HUES48 (cell line): ENCODE measurements around the gene YBX3.
"Not testable (repeated sequence)": the region's sequence is repeated elsewhere in the genome, so short reads cannot be mapped to it uniquely, and the experiment has no call there.

Experiments
- H3K27ac ChIP-seq: one replicate; pipeline ENCODE4 v1.7.0; 2013; ENCODE audit warnings: low read depth, low read length, inconsistent platforms
- H3K27me3 ChIP-seq: 2 replicates; pipeline ENCODE4 v1.6.1; 2013; ENCODE audit warnings: mild to moderate bottlenecking, low read length; ENCODE audit not compliant: control insufficient read depth, insufficient read depth
- H3K36me3 ChIP-seq: 2 replicates; pipeline ENCODE4 v1.6.1; 2013; ENCODE audit warnings: low read length; ENCODE audit not compliant: control insufficient read depth, insufficient read depth
- H3K4me1 ChIP-seq: 2 replicates; pipeline ENCODE4 v1.6.1; 2013; ENCODE audit warnings: mild to moderate bottlenecking, low read length; ENCODE audit not compliant: control insufficient read depth, insufficient read depth
- H3K4me3 ChIP-seq: 2 replicates; pipeline ENCODE4 v1.5.1; 2013; ENCODE audit warnings: mild to moderate bottlenecking, low read depth, low read length
- H3K9ac ChIP-seq: 2 replicates; pipeline ENCODE4 v1.6.1; 2013; ENCODE audit warnings: mild to moderate bottlenecking, low read depth, low read length, moderate library complexity
- H3K9me3 ChIP-seq: 2 replicates; pipeline ENCODE4 v1.6.1; 2013; ENCODE audit warnings: low read length; ENCODE audit not compliant: control insufficient read depth, insufficient read depth

The YBX3 gene

GRCh38 chr12:10722905-10723746, at the start of gene YBX3:
Gene YBX3 (minus strand): TSS chr12:10723323. CDS start chr12:10723111, 212 bp downstream.
- H3K9me3 ChIP-seq: no peaks in the 10 kb centered on the region
- H3K4me1 ChIP-seq: peaks cover 39% of the 10 kb centered on the region
- H3K4me3 ChIP-seq: peak within 1 kb of the TSS; percentile 97
- peak within 1 kb of the TSS; percentile 84 for H3K27ac ChIP-seq
- 0 out of 2 replicates have a peak, but pooled peaks cover 4% of the 10 kb centered on the region for H3K36me3 ChIP-seq
- peaks cover 8% of the 10 kb centered on the region for H3K27me3 ChIP-seq
- peak within 1 kb of the TSS; percentile 92 for H3K9ac ChIP-seq

- no peak overlapping the region for H3K4me3 ChIP-seq
- no peak overlapping the region for H3K9ac ChIP-seq
- no peaks in the 10 kb centered on the region for H3K4me1 ChIP-seq
- H3K36me3 ChIP-seq: no peaks in the 10 kb centered on the region
- H3K27me3 ChIP-seq: no peaks in the 10 kb centered on the region
- H3K9me3 ChIP-seq: no peaks in the 10 kb centered on the region
- no peak overlapping the region for H3K27ac ChIP-seq
Observed at GRCh38 chr12:10771132-10771733, 48.1 kb upstream of the YBX3 start.

GRCh38 chr12:10759657-10760056, 36.5 kb upstream of the YBX3 start:
- Histone ChIP-seq H3K4me1 (no peaks in the 10 kb centered on the region), H3K27ac (no peak overlapping the region), H3K9ac (no peak overlapping the region), H3K4me3 (no peak overlapping the region), H3K27me3 (no peaks in the 10 kb centered on the region; the same call in 1 of the 2 replicates), H3K9me3 (peaks cover 20% of the 10 kb centered on the region), H3K36me3 (no peaks in the 10 kb centered on the region)

- peaks cover 20% of the 10 kb centered on the region for H3K9me3 ChIP-seq
- no peaks in the 10 kb centered on the region for H3K36me3 ChIP-seq
- H3K9ac ChIP-seq: no peak overlapping the region
- H3K27ac ChIP-seq: no peak overlapping the region
- H3K27me3 ChIP-seq: no peaks in the 10 kb centered on the region; the same call in 1 of the 2 replicates
- H3K4me1 ChIP-seq: no peaks in the 10 kb centered on the region
- no peak overlapping the region for H3K4me3 ChIP-seq
Observed at GRCh38 chr12:10756194-10756593, 33.1 kb upstream of the YBX3 start.

- H3K9ac ChIP-seq: no peak overlapping the region
- H3K4me3 ChIP-seq: no peak overlapping the region
- H3K27ac ChIP-seq: no peak overlapping the region
- no peaks in the 10 kb centered on the region for H3K4me1 ChIP-seq
- H3K36me3 ChIP-seq: no peaks in the 10 kb centered on the region
- H3K27me3 ChIP-seq: no peaks in the 10 kb centered on the region
- H3K9me3 ChIP-seq: peaks cover 20% of the 10 kb centered on the region
Observed at GRCh38 chr12:10753059-10753458, 29.9 kb upstream of the YBX3 start.

GRCh38 chr12:10750385-10750727, 27.2 kb upstream of the YBX3 start:
- Histone ChIP-seq H3K9me3 (peaks cover 5% of the 10 kb centered on the region; the same call in 1 of the 2 replicates), H3K36me3 (no peaks in the 10 kb centered on the region), H3K4me3 (no peak overlapping the region), H3K27me3 (no peaks in the 10 kb centered on the region), H3K4me1 (no peaks in the 10 kb centered on the region), H3K27ac (no peak overlapping the region), H3K9ac (no peak overlapping the region)

GRCh38 chr12:10749700-10750384, 26.7 kb upstream of the YBX3 start:
- no peaks in the 10 kb centered on the region for H3K4me1 ChIP-seq
- H3K4me3 ChIP-seq: peak overlapping the region; percentile 57
- no peaks in the 10 kb centered on the region for H3K27me3 ChIP-seq
- no peak overlapping the region for H3K27ac ChIP-seq
- no peaks in the 10 kb centered on the region for H3K36me3 ChIP-seq
- H3K9ac ChIP-seq: no peak overlapping the region
- 0 out of 2 replicates have a peak, but pooled peaks cover under 1% of the 10 kb centered on the region for H3K9me3 ChIP-seq

GRCh38 chr12:10747730-10748129, 24.6 kb upstream of the YBX3 start:
- H3K27ac ChIP-seq: no peak overlapping the region
- no peaks in the 10 kb centered on the region for H3K27me3 ChIP-seq
- no peak overlapping the region for H3K4me3 ChIP-seq
- H3K36me3 ChIP-seq: no peaks in the 10 kb centered on the region
- no peaks in the 10 kb centered on the region for H3K9me3 ChIP-seq
- H3K9ac ChIP-seq: no peak overlapping the region
- no peaks in the 10 kb centered on the region for H3K4me1 ChIP-seq

GRCh38 chr12:10743420-10743819, 20.3 kb upstream of the YBX3 start:
- not testable (repeated sequence) for H3K27me3 ChIP-seq, H3K9me3 ChIP-seq, H3K4me1 ChIP-seq, H3K4me3 ChIP-seq, H3K36me3 ChIP-seq, H3K27ac ChIP-seq, H3K9ac ChIP-seq

GRCh38 chr12:10741845-10742244, 18.7 kb upstream of the YBX3 start:
- Histone ChIP-seq H3K4me3 (no peak overlapping the region), H3K27me3 (no peaks in the 10 kb centered on the region), H3K9ac (no peak overlapping the region), H3K36me3 (no peaks in the 10 kb centered on the region), H3K27ac (no peak overlapping the region), H3K9me3 (no peaks in the 10 kb centered on the region), H3K4me1 (no peaks in the 10 kb centered on the region)

- no peak overlapping the region for H3K9ac ChIP-seq
- no peaks in the 10 kb centered on the region for H3K9me3 ChIP-seq
- no peaks in the 10 kb centered on the region for H3K4me1 ChIP-seq
- H3K36me3 ChIP-seq: no peaks in the 10 kb centered on the region
- no peaks in the 10 kb centered on the region; the same call in 1 of the 2 replicates for H3K27me3 ChIP-seq
- H3K27ac ChIP-seq: no peak overlapping the region
- no peak overlapping the region for H3K4me3 ChIP-seq
Observed at GRCh38 chr12:10740182-10740581, 17.1 kb upstream of the YBX3 start.
